ENCODE data around the gene USP31. TPM values are rescaled to one million over a fixed set of nuclear protein-coding genes. Genes with fewer than 3 reads are reported as not detected.

The USP31 gene
- polyA plus RNA-seq, 1 experiment, result 4.7 TPM

DNA sequence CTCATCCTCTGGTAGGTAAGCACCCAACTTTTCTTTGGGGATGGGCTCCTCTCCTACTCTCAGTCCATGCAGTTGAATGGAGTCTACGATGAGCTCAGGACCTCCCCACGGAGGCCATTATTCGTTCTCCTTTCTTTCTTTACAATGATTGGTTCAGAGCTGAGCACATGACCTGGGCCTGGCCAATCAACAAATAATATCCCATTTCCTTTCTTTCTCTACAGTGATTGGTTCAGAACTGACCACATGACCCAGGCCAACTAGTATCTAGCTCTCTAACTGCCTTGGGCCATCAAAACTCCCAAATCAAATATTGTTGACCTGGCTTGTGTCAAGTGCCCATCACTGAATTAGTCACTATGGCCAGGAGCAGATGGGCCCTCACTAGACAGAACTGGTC, 129.2 kb downstream of the USP31 start:
- ChIA-PET POLR2A (no interaction called here), CTCF (no interaction called here)
- H3K9me3 ChIP-seq (ENCODE audit: control insufficient read depth, insufficient read depth, low read length), result no peaks in the 10 kb centered on the region; the same call in 1 of the 2 replicates
- H3K27me3 ChIP-seq (ENCODE audit: control insufficient read depth, insufficient read depth, low read length), result no peaks in the 10 kb centered on the region
- DNase-seq (ENCODE audit: low read depth, low spot score), result no peak
- TF ChIP-seq, protein P1, sequence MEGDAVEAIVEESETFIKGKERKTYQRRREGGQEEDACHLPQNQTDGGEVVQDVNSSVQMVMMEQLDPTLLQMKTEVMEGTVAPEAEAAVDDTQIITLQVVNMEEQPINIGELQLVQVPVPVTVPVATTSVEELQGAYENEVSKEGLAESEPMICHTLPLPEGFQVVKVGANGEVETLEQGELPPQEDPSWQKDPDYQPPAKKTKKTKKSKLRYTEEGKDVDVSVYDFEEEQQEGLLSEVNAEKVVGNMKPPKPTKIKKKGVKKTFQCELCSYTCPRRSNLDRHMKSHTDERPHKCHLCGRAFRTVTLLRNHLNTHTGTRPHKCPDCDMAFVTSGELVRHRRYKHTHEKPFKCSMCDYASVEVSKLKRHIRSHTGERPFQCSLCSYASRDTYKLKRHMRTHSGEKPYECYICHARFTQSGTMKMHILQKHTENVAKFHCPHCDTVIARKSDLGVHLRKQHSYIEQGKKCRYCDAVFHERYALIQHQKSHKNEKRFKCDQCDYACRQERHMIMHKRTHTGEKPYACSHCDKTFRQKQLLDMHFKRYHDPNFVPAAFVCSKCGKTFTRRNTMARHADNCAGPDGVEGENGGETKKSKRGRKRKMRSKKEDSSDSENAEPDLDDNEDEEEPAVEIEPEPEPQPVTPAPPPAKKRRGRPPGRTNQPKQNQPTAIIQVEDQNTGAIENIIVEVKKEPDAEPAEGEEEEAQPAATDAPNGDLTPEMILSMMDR (IDR thresholded peaks at IDR 0.05; ENCODE audit: low read depth, low read length), result no peak
- H3K4me3 ChIP-seq (ENCODE audit: low read depth, low read length), result no peak overlapping the region
- no peak overlapping the region for H3K27ac ChIP-seq (ENCODE audit: low read depth, low read length)

GRCh38 chr16:23016368-23016767, 132.9 kb downstream of the USP31 start:
- CTCF ChIA-PET, result no interaction called here
- Histone ChIP-seq H3K4me3 (ENCODE audit: low read depth, low read length) (no peak overlapping the region), H3K27ac (ENCODE audit: low read depth, low read length) (no peak overlapping the region), H3K27me3 (ENCODE audit: control insufficient read depth, insufficient read depth, low read length) (no peaks in the 10 kb centered on the region), H3K9me3 (ENCODE audit: control insufficient read depth, insufficient read depth, low read length) (no peaks in the 10 kb centered on the region; the same call in 1 of the 2 replicates)
- TF ChIP-seq, protein P1 (IDR thresholded peaks at IDR 0.05; ENCODE audit: low read depth, low read length), result no peak
- DNase-seq (ENCODE audit: low read depth, low spot score), result no peak
- POLR2A ChIA-PET, result no interaction called here

DNA sequence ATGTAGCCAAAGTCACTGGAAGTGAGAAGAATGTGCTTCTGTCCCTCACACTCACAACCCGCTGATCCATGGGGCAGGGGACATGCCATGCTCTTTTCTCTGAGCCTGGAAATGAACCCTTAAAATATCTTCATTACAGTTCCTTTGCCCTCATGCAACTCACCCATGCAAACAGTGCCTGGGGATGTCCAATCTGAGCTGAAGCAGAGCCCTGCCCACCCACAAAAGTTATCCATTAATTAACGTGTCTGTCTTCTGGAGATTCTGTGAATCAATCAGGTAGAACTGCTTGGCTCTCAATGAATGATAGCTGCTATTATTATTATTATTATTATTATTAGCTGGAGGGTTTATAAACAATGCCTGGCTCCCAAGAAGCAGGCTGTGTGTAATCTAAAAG, 133.7 kb downstream of the USP31 start:
- POLR2A ChIA-PET, result no interaction called here

GRCh38 chr16:23014592-23014991, 134.7 kb downstream of the USP31 start:
- ChIA-PET CTCF (no interaction called here), POLR2A (no interaction called here)
- TF ChIP-seq, protein P1 (IDR thresholded peaks at IDR 0.05; ENCODE audit: low read depth, low read length), result no peak
- no peak for DNase-seq (ENCODE audit: low read depth, low spot score)
- Histone ChIP-seq H3K27me3 (ENCODE audit: control insufficient read depth, insufficient read depth, low read length) (no peaks in the 10 kb centered on the region), H3K9me3 (ENCODE audit: control insufficient read depth, insufficient read depth, low read length) (no peaks in the 10 kb centered on the region), H3K27ac (ENCODE audit: low read depth, low read length) (no peak overlapping the region), H3K4me3 (ENCODE audit: low read depth, low read length) (no peak overlapping the region)

More for the DNA sequence above, 133.7 kb downstream of the USP31 start:
- Histone ChIP-seq H3K27ac (ENCODE audit: low read depth, low read length) (no peak overlapping the region), H3K9me3 (ENCODE audit: control insufficient read depth, insufficient read depth, low read length) (no peaks in the 10 kb centered on the region; the same call in 1 of the 2 replicates), H3K4me3 (ENCODE audit: low read depth, low read length) (no peak overlapping the region), H3K27me3 (ENCODE audit: control insufficient read depth, insufficient read depth, low read length) (no peaks in the 10 kb centered on the region)
- TF ChIP-seq, protein P1 (IDR thresholded peaks at IDR 0.05; ENCODE audit: low read depth, low read length), result no peak
- DNase-seq (ENCODE audit: low read depth, low spot score), result no peak
- CTCF ChIA-PET, result no interaction called here

Other genes with a start within 250 kb of the USP31 start
- not detected in 2 replicates for gene SCNN1G, start 33.3 kb upstream of the USP31 start, polyA plus RNA-seq (2011; rRNA removed)
- gene SCNN1B, start 152.8 kb upstream of the USP31 start, polyA plus RNA-seq (2011; rRNA removed), result not detected in 2 replicates

Measured in AG04450 (cell line).